Neural progenitor cell (in vitro differentiated cells): ENCODE results near the gene PHETA2. TPM values are rescaled to one million over a fixed set of nuclear protein-coding genes. Genes with fewer than 3 reads are reported as not detected.
"Not testable (repeated sequence)": the region's sequence is repeated elsewhere in the genome, so short reads cannot be mapped to it uniquely, and the experiment has no call there.

ENCODE experiments used
- DNase-seq: peaks from one replicate; pipeline ENCODE4 v3.0.0-alpha.2; 2016; ENCODE audit warnings: low spot score
- H2AFZ ChIP-seq: fragments of 200-600 bp; sonication (generic); replicated peaks from 2 replicates; pipeline ENCODE4 v1.6.1; 2016; ENCODE audit warnings: antibody characterized with exemption
- H3F3A ChIP-seq: fragments of 200-600 bp; sonication (generic); 2 replicates; pipeline ENCODE4 v1.6.1; 2016; ENCODE audit warnings: antibody characterized with exemption, low read depth
- H3K27ac ChIP-seq: fragments of 200-600 bp; sonication (generic); 2 replicates; pipeline ENCODE4 v1.5.1; 2016; ENCODE audit warnings: mild to moderate bottlenecking
- H3K27me3 ChIP-seq: fragments of 200-600 bp; sonication (generic); 2 replicates; pipeline ENCODE4 v1.6.1; 2016; ENCODE audit warnings: mild to moderate bottlenecking, moderate library complexity
- H3K36me3 ChIP-seq: fragments of 200-600 bp; sonication (generic); 2 replicates; pipeline ENCODE4 v1.5.1; 2016
- H3K4me1 ChIP-seq: fragments of 200-600 bp; sonication (generic); 2 replicates; pipeline ENCODE4 v1.6.1; 2016; ENCODE audit warnings: mixed run types
- H3K4me2 ChIP-seq: fragments of 200-600 bp; sonication (generic); 2 replicates; pipeline ENCODE4 v1.6.1; 2016
- H3K4me3 ChIP-seq: fragments of 200-600 bp; sonication (generic); 2 replicates; pipeline ENCODE4 v1.5.1; 2016
- H3K79me2 ChIP-seq: fragments of 200-600 bp; sonication (generic); 2 replicates; pipeline ENCODE4 v1.6.1; 2016; ENCODE audit warnings: low read depth
- H3K9ac ChIP-seq: fragments of 200-600 bp; sonication (generic); 2 replicates; pipeline ENCODE4 v1.6.1; 2016
- H3K9me3 ChIP-seq: fragments of 200-600 bp; sonication (generic); 2 replicates; pipeline ENCODE4 v1.5.1; 2016; ENCODE audit warnings: low read depth
- H4K20me1 ChIP-seq: fragments of 200-600 bp; sonication (generic); 2 replicates; pipeline ENCODE4 v1.6.1; 2016; ENCODE audit warnings: low read depth
- H3K27ac Mint-ChIP-seq: 3 replicates; pipeline ENCODE4 v1.8.0; 2021; ENCODE audit warnings: mixed read lengths
- H3K27me3 Mint-ChIP-seq: 2 replicates; pipeline ENCODE4 v1.8.0; 2022; ENCODE audit warnings: low read depth, mild to moderate bottlenecking, inconsistent platforms, moderate library complexity, mixed read lengths; ENCODE audit not compliant: insufficient read depth
- H3K36me3 Mint-ChIP-seq: 3 replicates; pipeline ENCODE4 v1.8.0; 2021; ENCODE audit warnings: mixed read lengths
- H3K4me1 Mint-ChIP-seq: 3 replicates; pipeline ENCODE4 v1.8.0; 2021; ENCODE audit warnings: mixed read lengths
- H3K4me3 Mint-ChIP-seq: 3 replicates; pipeline ENCODE4 v1.8.0; 2021; ENCODE audit warnings: mild to moderate bottlenecking, moderate library complexity, mixed read lengths
- H3K9me3 Mint-ChIP-seq: 3 replicates; pipeline ENCODE4 v1.8.0; 2020; ENCODE audit warnings: mixed read lengths
- CTCF ChIP-seq: fragments of 200-600 bp; sonication (generic); IDR thresholded peaks from 2 replicates; pipeline ENCODE4 v1.5.1; 2017; ENCODE audit warnings: antibody characterized with exemption, mild to moderate bottlenecking
- EZH2 ChIP-seq: fragments of 200-600 bp; sonication (generic); IDR thresholded peaks from 2 replicates; pipeline ENCODE4 v1.6.1; 2017; ENCODE audit warnings: antibody characterized with exemption, mild to moderate bottlenecking, moderate library complexity
- EZH2phosphoT487 ChIP-seq: fragments of 200-600 bp; sonication (generic); IDR thresholded peaks from 2 replicates; pipeline ENCODE4 v1.6.1; 2017; ENCODE audit warnings: antibody characterized with exemption
- total RNA-seq: library from RNA; depleted of rRNA; stranded (reverse); fragments of >200 nt; gene quantifications from 2 replicates; pipeline ENCODE4 v1.2.3, GENCODE V29; 2015; ENCODE audit warnings: low replicate concordance

The PHETA2 gene
- total RNA-seq, 1 donor from 2014 or later, result 0.79 TPM

GRCh38 chr22:42101199-42101598 lies 27.2 kb downstream of the PHETA2 start:
- Histone ChIP-seq H3K79me2 (no peaks in the 10 kb centered on the region), H3K9ac (no peak overlapping the region), H3K36me3 (no peaks in the 10 kb centered on the region), H3K9me3 (no peaks in the 10 kb centered on the region), H2AFZ (no peak overlapping the region), H3K4me2 (no peak overlapping the region), H3K4me3 (no peak overlapping the region), H3F3A (no peaks in the 10 kb centered on the region), H3K27me3 (no peaks in the 10 kb centered on the region), H4K20me1 (no peaks in the 10 kb centered on the region), H3K4me1 (no peaks in the 10 kb centered on the region), H3K27ac (no peak overlapping the region)
- Mint-ChIP-seq H3K36me3 (peaks cover 34% of the 10 kb centered on the region), H3K27me3 (no peaks in the 10 kb centered on the region), H3K4me1 (no peaks in the 10 kb centered on the region), H3K4me3 (no peak overlapping the region), H3K27ac (no peak overlapping the region), H3K9me3 (peaks cover 48% of the 10 kb centered on the region)
- TF ChIP-seq EZH2phosphoT487, result no peak
- no peak for DNase-seq

GRCh38 chr22:42104332-42104860 lies 30.3 kb downstream of the PHETA2 start:
- not testable (repeated sequence) for H3K27me3 ChIP-seq, H3K4me3 Mint-ChIP-seq, H3K4me2 ChIP-seq, H3K4me3 ChIP-seq, H3K27ac Mint-ChIP-seq, H3K79me2 ChIP-seq, H3K4me1 Mint-ChIP-seq, DNase-seq, H3F3A ChIP-seq, H3K9me3 ChIP-seq, H3K4me1 ChIP-seq, H4K20me1 ChIP-seq, H3K27ac ChIP-seq, H3K9ac ChIP-seq, H2AFZ ChIP-seq, H3K36me3 ChIP-seq, H3K27me3 Mint-ChIP-seq
- peaks cover 31% of the 10 kb centered on the region for H3K9me3 Mint-ChIP-seq
- peaks cover 16% of the 10 kb centered on the region for H3K36me3 Mint-ChIP-seq

- Histone ChIP-seq H3K4me3 (no peak overlapping the region), H4K20me1 (no peaks in the 10 kb centered on the region), H3K9ac (no peak overlapping the region), H2AFZ (no peak overlapping the region), H3K27ac (no peak overlapping the region), H3K4me1 (peaks cover 12% of the 10 kb centered on the region), H3K4me2 (no peak overlapping the region), H3K9me3 (no peaks in the 10 kb centered on the region), H3K79me2 (no peaks in the 10 kb centered on the region), H3K36me3 (no peaks in the 10 kb centered on the region), H3K27me3 (peaks cover 6% of the 10 kb centered on the region), H3F3A (peaks cover under 1% of the 10 kb centered on the region)
- Mint-ChIP-seq H3K36me3 (peaks cover 6% of the 10 kb centered on the region), H3K27ac (no peak overlapping the region), H3K4me3 (no peak overlapping the region), H3K9me3 (peaks cover 14% of the 10 kb centered on the region), H3K27me3 (no peaks in the 10 kb centered on the region), H3K4me1 (peaks cover 10% of the 10 kb centered on the region)
- no peak for DNase-seq
- TF ChIP-seq EZH2phosphoT487 (no peak), CTCF (no peak), EZH2 (no peak)
Observed at GRCh38 chr22:42108848-42109247, 34.8 kb downstream of the PHETA2 start.

GRCh38 chr22:42111798-42112197 lies 37.8 kb downstream of the PHETA2 start:
- Histone ChIP-seq H3K4me3 (no peak overlapping the region), H3K27me3 (peaks cover 19% of the 10 kb centered on the region), H4K20me1 (no peaks in the 10 kb centered on the region), H3F3A (peaks cover 4% of the 10 kb centered on the region), H3K4me1 (peaks cover 15% of the 10 kb centered on the region), H3K9ac (no peak overlapping the region), H3K27ac (no peak overlapping the region), H3K9me3 (no peaks in the 10 kb centered on the region), H3K36me3 (no peaks in the 10 kb centered on the region), H3K79me2 (no peaks in the 10 kb centered on the region), H2AFZ (no peak overlapping the region), H3K4me2 (no peak overlapping the region)
- no peak for DNase-seq
- peaks cover 2% of the 10 kb centered on the region for H3K27me3 Mint-ChIP-seq
- no peak overlapping the region for H3K4me3 Mint-ChIP-seq
- no peak overlapping the region for H3K27ac Mint-ChIP-seq
- TF ChIP-seq EZH2, result no peak
- TF ChIP-seq CTCF, result peak; percentile 11
- H3K4me1 Mint-ChIP-seq, result peaks cover 10% of the 10 kb centered on the region
- H3K9me3 Mint-ChIP-seq, result peaks cover 26% of the 10 kb centered on the region
- H3K36me3 Mint-ChIP-seq, result peaks cover 12% of the 10 kb centered on the region
